ENCODE data around the gene ZBTB25.

ZBTB25 gene

GRCh38 chr14:64474698-64475097 lies 28.9 kb downstream of the ZBTB25 start:
- no peak for DNase-seq

DNA sequence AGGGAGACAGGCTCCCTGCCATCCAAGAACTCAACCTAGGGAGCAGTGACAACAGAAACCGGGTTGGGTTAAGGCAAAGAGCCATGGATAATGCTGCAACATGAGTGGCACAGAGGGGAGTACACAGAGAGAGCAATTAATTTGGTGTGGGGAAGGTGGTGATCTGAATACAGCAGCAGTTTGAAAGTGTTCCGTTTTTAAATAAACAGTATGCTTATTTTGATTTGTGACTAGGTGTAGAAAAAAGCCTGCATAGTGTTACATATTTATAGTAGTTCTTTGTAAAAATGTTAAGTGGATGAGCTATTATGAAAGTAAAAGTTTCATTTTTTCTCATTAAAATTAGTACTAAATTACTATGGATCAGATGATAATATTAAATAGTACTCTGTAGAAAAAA lies 29.6 kb downstream of the ZBTB25 start:
- no peak for DNase-seq

DNA sequence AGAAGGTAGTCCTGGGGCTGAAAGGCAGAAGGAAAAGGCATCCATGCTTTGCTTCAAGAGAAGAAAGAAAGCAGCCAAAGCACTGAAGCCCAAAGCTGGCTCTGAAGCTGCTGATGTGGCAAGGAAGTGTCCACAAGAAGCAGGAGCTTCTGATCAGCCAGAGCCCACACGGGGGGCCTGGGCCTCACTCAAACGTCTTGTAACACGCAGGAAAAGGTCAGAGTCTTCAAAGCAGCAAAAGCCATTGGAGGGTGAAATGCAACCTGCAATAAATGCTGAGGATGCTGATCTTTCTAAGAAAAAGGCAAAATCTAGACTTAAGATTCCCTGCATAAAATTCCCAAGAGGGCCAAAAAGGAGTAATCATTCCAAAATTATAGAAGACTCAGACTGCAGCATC lies 35.2 kb downstream of the ZBTB25 start:
- no peak for DNase-seq

DNA sequence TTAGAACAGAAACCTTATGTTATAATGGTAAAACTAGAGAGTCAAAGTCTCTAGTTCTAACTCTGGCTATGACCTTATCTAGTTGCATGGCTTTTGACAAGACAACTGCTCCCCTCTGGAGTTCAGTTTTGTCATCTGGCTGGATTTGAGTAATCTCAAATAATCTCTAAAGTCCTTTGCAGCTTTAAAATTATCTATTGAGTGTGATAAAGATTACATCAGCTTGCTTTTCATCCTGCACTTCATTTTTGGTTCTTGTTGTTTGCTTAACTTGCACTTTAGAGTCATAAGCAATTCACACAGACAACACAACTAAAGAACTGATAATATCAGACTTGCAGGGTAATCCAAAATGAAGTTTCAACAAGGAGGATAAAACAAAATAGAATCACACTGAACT lies 36.1 kb downstream of the ZBTB25 start:
- no peak for DNase-seq

GRCh38 chr14:64467101-64467500 lies 36.5 kb downstream of the ZBTB25 start:
- no peak for DNase-seq

GRCh38 chr14:64465831-64466554 lies 37.6 kb downstream of the ZBTB25 start:
- DNase-seq, result peak; percentile 59

GRCh38 chr14:64465191-64465822 lies 38.3 kb downstream of the ZBTB25 start, which contains the start of gene AKAP5:
TSS of gene AKAP5 (plus strand) at chr14:64465499. CDS start at chr14:64468395, 2,896 bp downstream.
- DNase-seq, result peak; percentile 61

DNA sequence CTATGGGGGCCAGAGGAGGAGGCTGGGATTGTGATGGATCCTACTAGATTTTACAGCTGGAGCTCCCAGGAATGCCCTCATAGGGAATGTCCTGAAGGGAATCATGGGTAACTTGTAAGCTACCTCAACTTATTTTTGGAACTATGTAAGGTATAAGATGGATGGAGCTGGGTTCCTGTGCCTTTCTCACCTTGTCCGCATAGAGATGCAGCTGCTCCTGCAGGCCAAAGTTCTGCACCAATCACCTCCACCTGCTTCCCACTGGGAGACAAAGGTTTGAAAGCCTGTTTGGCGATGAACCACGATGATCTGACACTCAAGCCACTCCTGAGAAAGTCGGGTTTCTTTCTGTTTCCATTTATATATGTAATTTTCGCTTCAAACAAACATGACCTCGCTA lies 39.0 kb downstream of the ZBTB25 start:
- peak; percentile 46 for DNase-seq

- no peak for DNase-seq
Measured at GRCh38 chr14:64463873-64464272, 39.8 kb downstream of the ZBTB25 start.

DNA sequence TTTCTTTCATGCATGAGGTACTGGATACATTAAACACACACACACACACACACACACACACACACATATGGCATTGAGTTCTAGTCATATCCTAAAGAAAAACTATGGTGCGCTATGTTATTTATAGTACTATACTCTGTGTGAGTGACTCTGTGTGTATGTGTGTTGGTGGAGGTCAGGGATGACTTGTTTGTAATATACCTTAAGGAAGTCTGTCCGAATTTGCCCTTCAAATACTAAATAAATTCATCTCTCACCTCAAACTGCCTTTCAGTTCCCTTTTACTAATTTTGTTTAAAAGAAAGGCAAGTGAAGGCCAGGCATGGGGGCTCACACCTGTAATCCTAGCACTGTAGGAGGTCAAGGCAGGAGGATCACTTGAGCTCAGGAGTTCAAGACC lies 40.4 kb downstream of the ZBTB25 start:
- DNase-seq, result no peak

GRCh38 chr14:64461221-64461620 lies 42.4 kb downstream of the ZBTB25 start:
- no peak for DNase-seq

- DNase-seq, result no peak
Measured at GRCh38 chr14:64459405-64460136, 44.1 kb downstream of the ZBTB25 start.

DNA sequence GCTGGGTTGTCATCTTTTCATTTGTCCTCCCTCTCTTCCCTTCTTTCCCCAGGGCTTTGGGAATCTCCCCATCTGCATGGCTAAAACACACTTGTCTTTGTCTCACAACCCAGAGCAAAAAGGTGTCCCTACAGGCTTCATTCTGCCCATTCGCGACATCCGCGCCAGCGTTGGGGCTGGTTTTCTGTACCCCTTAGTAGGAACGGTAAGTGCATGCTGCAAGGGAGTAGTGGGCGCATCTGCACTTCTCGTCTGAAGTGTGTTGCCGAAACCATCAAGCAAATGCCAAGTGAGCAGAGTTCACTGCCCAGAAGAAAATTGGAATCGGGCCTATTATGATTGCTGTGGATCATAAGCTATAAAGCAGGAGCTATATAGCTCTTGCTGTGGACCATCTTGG lies 49.0 kb downstream of the ZBTB25 start:
- no peak for DNase-seq

- no peak for DNase-seq
Measured at GRCh38 chr14:64450255-64450654, 53.4 kb downstream of the ZBTB25 start.

- DNase-seq, result no peak
Measured at GRCh38 chr14:64447876-64448670, 55.6 kb downstream of the ZBTB25 start.

DNA sequence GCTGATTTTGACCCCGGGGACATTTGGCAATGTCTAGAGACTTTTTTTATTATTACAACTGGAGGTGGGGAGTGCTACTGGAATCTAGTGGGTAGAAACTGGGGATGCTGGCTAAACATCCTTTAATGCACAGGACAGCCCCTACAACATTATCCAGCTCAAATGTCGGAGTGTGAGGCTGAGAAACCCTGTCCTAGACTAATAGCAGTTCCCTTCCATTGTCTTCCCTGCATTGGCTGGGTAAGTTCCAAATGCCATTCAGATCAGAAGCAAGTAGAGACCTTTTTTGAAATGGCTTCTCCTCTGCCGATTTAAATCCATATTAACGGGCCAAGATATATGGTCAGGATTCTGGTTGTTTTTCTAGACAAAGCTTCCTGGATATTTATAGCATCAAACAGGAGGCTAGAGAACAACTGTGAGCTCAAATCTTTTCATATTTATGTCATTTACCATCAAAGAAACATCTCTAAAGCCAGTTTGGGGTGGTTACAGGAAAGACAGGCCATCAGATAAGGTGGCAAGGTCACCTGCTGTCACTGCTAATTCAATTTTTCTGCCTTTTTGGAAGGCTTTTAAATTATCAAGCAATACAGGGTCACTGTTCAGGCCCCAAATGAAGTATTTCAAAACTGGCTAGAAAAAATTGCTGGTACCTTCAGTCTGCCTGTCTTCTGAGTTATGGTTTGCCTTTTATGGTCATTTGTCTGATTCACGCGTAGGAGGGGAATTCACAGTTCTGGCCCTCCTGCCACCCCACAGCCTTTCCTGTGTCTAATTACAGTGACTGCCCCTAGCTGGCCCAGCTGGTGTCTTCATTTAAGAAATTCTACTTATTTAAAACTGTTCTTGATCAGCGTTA lies 58.4 kb downstream of the ZBTB25 start:
- DNase-seq, result no peak

GRCh38 chr14:64444140-64444539 lies 59.5 kb downstream of the ZBTB25 start:
- no peak for DNase-seq

GRCh38 chr14:64442300-64442988 lies 61.2 kb downstream of the ZBTB25 start:
- DNase-seq, result no peak

- DNase-seq, result no peak
Measured at GRCh38 chr14:64440494-64440893, 63.1 kb downstream of the ZBTB25 start.

GRCh38 chr14:64439141-64439540 lies 64.5 kb downstream of the ZBTB25 start:
- DNase-seq, result no peak

- no peak for DNase-seq
Measured at GRCh38 chr14:64438181-64438841, 65.3 kb downstream of the ZBTB25 start.
